Retinal pigment epithelial cell (primary cell): ENCODE results near the gene CYSLTR2.

ENCODE experiments used
- DNase-seq: peaks from one replicate; pipeline ENCODE4 v3.0.0-alpha.2; 2010; ENCODE audit warnings: low read depth
- H3K4me3 ChIP-seq: 2 replicates; pipeline ENCODE4 v1.5.1; 2011; ENCODE audit warnings: mild to moderate bottlenecking, low read length, control low read depth, moderate library complexity
- CTCF ChIP-seq: conservative IDR thresholded peaks from 2 replicates; pipeline ENCODE4 v1.5.1; 2011; ENCODE audit warnings: low read depth, low read length, control low read depth, inconsistent platforms

Gene CYSLTR2

GRCh38 chr13:48746821-48747220, 93.1 kb downstream of the CYSLTR2 start:
- DNase-seq, result no peak
- TF ChIP-seq CTCF, result no peak

GRCh38 chr13:48748681-48749080, 95.0 kb downstream of the CYSLTR2 start:
- no peak overlapping the region for H3K4me3 ChIP-seq
- TF ChIP-seq CTCF, result no peak
- DNase-seq, result no peak

More at GRCh38 chr13:48746821-48747220, 93.1 kb downstream of the CYSLTR2 start:
- H3K4me3 ChIP-seq, result no peak overlapping the region

- no peak overlapping the region for H3K4me3 ChIP-seq
- peak; percentile 23 for DNase-seq
- TF ChIP-seq CTCF, result no peak
Measured at GRCh38 chr13:48749144-48749543, 95.4 kb downstream of the CYSLTR2 start.

GRCh38 chr13:48749699-48750473, 96.2 kb downstream of the CYSLTR2 start:
- TF ChIP-seq CTCF, result peak; percentile 67
- H3K4me3 ChIP-seq, result no peak overlapping the region
- peak; percentile 83 for DNase-seq

- no peak overlapping the region for H3K4me3 ChIP-seq
- TF ChIP-seq CTCF, result no peak
- no peak for DNase-seq
Measured at GRCh38 chr13:48750588-48751383, 97.1 kb downstream of the CYSLTR2 start.

- DNase-seq, result no peak
- H3K4me3 ChIP-seq, result no peak overlapping the region
- no peak for TF ChIP-seq CTCF
Measured at GRCh38 chr13:48760626-48761025, 106.9 kb downstream of the CYSLTR2 start.
